Astrocyte (in vitro differentiated cells and primary cell): ENCODE results near the gene MTUS2. TPM values are rescaled to one million over a fixed set of nuclear protein-coding genes. Genes with fewer than 3 reads are reported as not detected.

Source experiments
- DNase-seq: peaks from one replicate; pipeline ENCODE4 v3.0.0-alpha.2; 2010; ENCODE audit warnings: low read depth
- FAIRE-seq: peaks from 2 replicates; lab custom pipeline; 2011; peaks lifted over from hg19 to GRCh38; lab: Jason Lieb, UNC
- H2AFZ ChIP-seq: 2 replicates; pipeline ENCODE4 v1.6.0; 2012; ENCODE audit warnings: low read depth, low read length, inconsistent platforms
- H3K27ac ChIP-seq: 2 replicates; pipeline ENCODE4 v1.5.1; 2011; ENCODE audit warnings: low read depth, low read length, inconsistent platforms
- H3K27me3 ChIP-seq: 2 replicates; pipeline ENCODE4 v1.6.0; 2011; ENCODE audit warnings: low read length, inconsistent platforms; ENCODE audit not compliant: insufficient read depth
- H3K36me3 ChIP-seq: 2 replicates; pipeline ENCODE4 v1.5.1; 2011; ENCODE audit warnings: low read length, inconsistent platforms; ENCODE audit not compliant: insufficient read depth
- H3K4me1 ChIP-seq: 2 replicates; pipeline ENCODE4 v1.5.1; 2011; ENCODE audit warnings: low read length, inconsistent platforms; ENCODE audit not compliant: insufficient read depth
- H3K4me2 ChIP-seq: 2 replicates; pipeline ENCODE4 v1.6.0; 2012; ENCODE audit warnings: low read length, inconsistent platforms
- H3K4me3 ChIP-seq: 2 replicates; pipeline ENCODE4 v1.5.1; 2011; ENCODE audit warnings: low read depth, mild to moderate bottlenecking, low read length, inconsistent platforms; ENCODE audit not compliant: insufficient read depth
- H3K79me2 ChIP-seq: 2 replicates; pipeline ENCODE4 v1.6.0; 2012; ENCODE audit warnings: mild to moderate bottlenecking, low read length, inconsistent platforms; ENCODE audit not compliant: insufficient read depth
- H3K9ac ChIP-seq: 2 replicates; pipeline ENCODE4 v1.6.0; 2012; ENCODE audit warnings: mild to moderate bottlenecking, low read length, inconsistent platforms
- H3K9me3 ChIP-seq: 2 replicates; pipeline ENCODE4 v1.5.1; 2012; ENCODE audit warnings: low read depth, mild to moderate bottlenecking, low read length, inconsistent platforms; ENCODE audit not compliant: insufficient read depth
- H4K20me1 ChIP-seq: 2 replicates; pipeline ENCODE4 v1.6.0; 2012; ENCODE audit warnings: low read length, inconsistent platforms; ENCODE audit not compliant: insufficient read depth
- H3K27ac Mint-ChIP-seq: one replicate; pipeline ENCODE4 v1.8.0; 2021; ENCODE audit warnings: mild to moderate bottlenecking, mixed read lengths; ENCODE audit not compliant: unreplicated experiment
- H3K27me3 Mint-ChIP-seq: one replicate; pipeline ENCODE4 v1.8.0; 2021; ENCODE audit warnings: low read depth, mixed read lengths; ENCODE audit not compliant: unreplicated experiment
- H3K36me3 Mint-ChIP-seq: one replicate; pipeline ENCODE4 v1.8.0; 2021; ENCODE audit warnings: low read depth, mixed read lengths; ENCODE audit not compliant: unreplicated experiment
- H3K4me1 Mint-ChIP-seq: one replicate; pipeline ENCODE4 v1.8.0; 2021; ENCODE audit warnings: low read depth, mixed read lengths; ENCODE audit not compliant: unreplicated experiment
- H3K4me3 Mint-ChIP-seq: one replicate; pipeline ENCODE4 v1.8.0; 2021; ENCODE audit warnings: mild to moderate bottlenecking, moderate library complexity, mixed read lengths; ENCODE audit not compliant: unreplicated experiment
- H3K9me3 Mint-ChIP-seq: one replicate; pipeline ENCODE4 v1.8.0; 2021; ENCODE audit warnings: mild to moderate bottlenecking, mixed read lengths; ENCODE audit not compliant: unreplicated experiment
- CTCF ChIP-seq: IDR thresholded peaks from 2 replicates; pipeline ENCODE4 v1.5.1; 2011; ENCODE audit warnings: low read depth, mild to moderate bottlenecking, inconsistent platforms, low read length, moderate library complexity; ENCODE audit not compliant: insufficient read depth
- EZH2 ChIP-seq: IDR thresholded peaks from 2 replicates; pipeline ENCODE4 v1.6.1; 2012; ENCODE audit warnings: mild to moderate bottlenecking, low read length, inconsistent platforms; ENCODE audit not compliant: insufficient read depth
- total RNA-seq: library from RNA; stranded (reverse); gene quantifications from 2 replicates; pipeline ENCODE4 v1.2.1, GENCODE V29; 2021

The MTUS2 gene
- total RNA-seq, 1 donor from 2014 or later, result 0.50 TPM

- peaks cover 11% of the 10 kb centered on the region for H3K36me3 Mint-ChIP-seq
- H3K4me1 Mint-ChIP-seq, result peaks cover 13% of the 10 kb centered on the region
These were observed 685.8 kb downstream of the MTUS2 start for GRCh38 chr13:29505950-29506349.

GRCh38 chr13:29507356-29507755 lies 687.2 kb downstream of the MTUS2 start:
- no peak overlapping the region for H3K9ac ChIP-seq
- TF ChIP-seq CTCF (no peak), EZH2 (no peak)
- FAIRE-seq (no peak), DNase-seq (no peak)
- no peak overlapping the region for H3K27ac ChIP-seq
- Mint-ChIP-seq H3K27ac (no peak overlapping the region), H3K4me1 (peaks cover 17% of the 10 kb centered on the region), H3K9me3 (no peaks in the 10 kb centered on the region), H3K36me3 (peaks cover 18% of the 10 kb centered on the region), H3K4me3 (no peak overlapping the region), H3K27me3 (no peaks in the 10 kb centered on the region)
- H3K4me3 ChIP-seq, result no peak overlapping the region
- peaks cover 38% of the 10 kb centered on the region for H3K4me1 ChIP-seq
- H3K79me2 ChIP-seq, result no peaks in the 10 kb centered on the region
- H2AFZ ChIP-seq, result no peak overlapping the region
- peaks cover 15% of the 10 kb centered on the region for H4K20me1 ChIP-seq
- H3K36me3 ChIP-seq, result peaks cover 4% of the 10 kb centered on the region
- no peaks in the 10 kb centered on the region for H3K9me3 ChIP-seq
- no peak overlapping the region for H3K4me2 ChIP-seq
- H3K27me3 ChIP-seq, result no peaks in the 10 kb centered on the region

More at GRCh38 chr13:29505950-29506349, 685.8 kb downstream of the MTUS2 start:
- Mint-ChIP-seq H3K27ac (no peak overlapping the region), H3K4me3 (no peak overlapping the region), H3K9me3 (no peaks in the 10 kb centered on the region), H3K27me3 (peaks cover 2% of the 10 kb centered on the region)
- no peaks in the 10 kb centered on the region for H3K27me3 ChIP-seq
- no peaks in the 10 kb centered on the region for H3K9me3 ChIP-seq
- DNase-seq (no peak), FAIRE-seq (no peak)
- H3K27ac ChIP-seq, result no peak overlapping the region
- H2AFZ ChIP-seq, result no peak overlapping the region
- no peaks in the 10 kb centered on the region for H3K79me2 ChIP-seq
- H3K36me3 ChIP-seq, result no peaks in the 10 kb centered on the region
- no peak overlapping the region for H3K4me2 ChIP-seq
- H3K4me3 ChIP-seq, result no peak overlapping the region
- H3K4me1 ChIP-seq, result peaks cover 26% of the 10 kb centered on the region
- H4K20me1 ChIP-seq, result peaks cover 18% of the 10 kb centered on the region
- no peak overlapping the region for H3K9ac ChIP-seq
- TF ChIP-seq EZH2 (no peak), CTCF (no peak)

GRCh38 chr13:29508130-29508875 lies 688.2 kb downstream of the MTUS2 start:
- peaks cover 7% of the 10 kb centered on the region for H3K36me3 ChIP-seq
- H3K4me3 Mint-ChIP-seq, result no peak overlapping the region
- H3K27ac Mint-ChIP-seq, result peak overlapping the region; percentile 18
- H3K9me3 Mint-ChIP-seq, result no peaks in the 10 kb centered on the region
- peaks cover 19% of the 10 kb centered on the region for H3K4me1 Mint-ChIP-seq
- H3K79me2 ChIP-seq, result no peaks in the 10 kb centered on the region
- peaks cover 38% of the 10 kb centered on the region for H3K4me1 ChIP-seq
- H4K20me1 ChIP-seq, result peaks cover 15% of the 10 kb centered on the region
- no peaks in the 10 kb centered on the region for H3K27me3 Mint-ChIP-seq
- H3K9me3 ChIP-seq, result no peaks in the 10 kb centered on the region
- H3K4me3 ChIP-seq, result no peak overlapping the region
- peak overlapping the region; percentile 32 for H3K27ac ChIP-seq
- H3K4me2 ChIP-seq, result peak overlapping the region; percentile 19
- TF ChIP-seq EZH2 (no peak), CTCF (peak; percentile 98)
- DNase-seq, result peak; percentile 89
- no peak overlapping the region for H2AFZ ChIP-seq
- H3K27me3 ChIP-seq, result no peaks in the 10 kb centered on the region
- peaks cover 19% of the 10 kb centered on the region for H3K36me3 Mint-ChIP-seq
- FAIRE-seq, result peak; percentile 68
- H3K9ac ChIP-seq, result peak overlapping the region; percentile 6
